SJCRH30 (cell line): Measurements from ENCODE around the gene KPNA5. TPM values are rescaled to one million over a fixed set of nuclear protein-coding genes. Genes with fewer than 3 reads are reported as not detected.
"Not testable (repeated sequence)": the region's sequence is repeated elsewhere in the genome, so short reads cannot be mapped to it uniquely, and the experiment has no call there.

ENCODE experiments used
- DNase-seq, 2 experiments: peaks; one replicate each; pipeline ENCODE4 v3.0.0-alpha.2; 2015 to 2020
- H3K27ac ChIP-seq: fragments of 250-450 bp; sonication (Bioruptor Pico); 2 replicates; pipeline ENCODE4 v1.5.1; 2020; ENCODE audit warnings: mild to moderate bottlenecking, moderate library complexity
- H3K27me3 ChIP-seq: fragments of 250-450 bp; sonication (Bioruptor Pico); 2 replicates; pipeline ENCODE4 v1.5.1; 2020; ENCODE audit warnings: mild to moderate bottlenecking, moderate library complexity
- H3K36me3 ChIP-seq: fragments of 250-450 bp; sonication (Bioruptor Pico); 2 replicates; pipeline ENCODE4 v1.5.1; 2020; ENCODE audit warnings: mild to moderate bottlenecking, moderate library complexity
- H3K4me1 ChIP-seq: fragments of 250-450 bp; sonication (Bioruptor Pico); 2 replicates; pipeline ENCODE4 v1.5.1; 2020; ENCODE audit warnings: mild to moderate bottlenecking, moderate library complexity
- H3K4me3 ChIP-seq: fragments of 250-450 bp; sonication (Bioruptor Pico); 2 replicates; pipeline ENCODE4 v1.5.1; 2020; ENCODE audit warnings: mild to moderate bottlenecking, moderate library complexity
- H3K9me3 ChIP-seq: fragments of 250-450 bp; sonication (Bioruptor Pico); replicated peaks from 2 replicates; pipeline ENCODE4 v1.5.1; 2020; ENCODE audit warnings: mild to moderate bottlenecking, moderate library complexity
- total RNA-seq: library from RNA; depleted of rRNA; stranded (reverse); fragments of >200 nt; shearing (Covaris generic); gene quantifications from 2 replicates; pipeline ENCODE4 v1.2.3, GENCODE V29; 2014

Gene KPNA5
- total RNA-seq, 1 experiment from 2014 or later: 11.9 TPM

DNA sequence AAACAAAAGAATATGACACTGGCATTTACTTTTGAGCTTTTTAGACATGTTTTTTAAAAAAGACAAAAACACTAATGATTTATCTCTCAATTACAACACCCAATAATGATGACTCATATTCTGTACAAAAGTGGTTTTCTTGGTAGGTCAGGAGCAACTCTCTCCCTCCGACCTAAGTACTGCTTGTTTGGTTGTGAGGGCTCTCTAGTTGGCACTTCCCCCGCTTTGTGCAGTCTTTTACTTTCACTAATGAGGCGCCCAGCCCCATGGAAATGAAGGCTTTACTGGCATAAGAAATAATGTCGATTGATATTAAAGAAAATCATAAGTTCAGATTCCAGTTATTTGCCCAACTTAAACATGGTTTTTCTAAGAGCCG is 1.3 kb downstream of the KPNA5 start:
- Histone ChIP-seq H3K4me1 (peaks cover 11% of the 10 kb centered on the region; the same call in 1 of the 2 replicates), H3K4me3 (no peak overlapping the region), H3K27me3 (no peaks in the 10 kb centered on the region), H3K27ac (no peak overlapping the region), H3K9me3 (no peaks in the 10 kb centered on the region), H3K36me3 (no peaks in the 10 kb centered on the region)
- DNase-seq: no peak

DNA sequence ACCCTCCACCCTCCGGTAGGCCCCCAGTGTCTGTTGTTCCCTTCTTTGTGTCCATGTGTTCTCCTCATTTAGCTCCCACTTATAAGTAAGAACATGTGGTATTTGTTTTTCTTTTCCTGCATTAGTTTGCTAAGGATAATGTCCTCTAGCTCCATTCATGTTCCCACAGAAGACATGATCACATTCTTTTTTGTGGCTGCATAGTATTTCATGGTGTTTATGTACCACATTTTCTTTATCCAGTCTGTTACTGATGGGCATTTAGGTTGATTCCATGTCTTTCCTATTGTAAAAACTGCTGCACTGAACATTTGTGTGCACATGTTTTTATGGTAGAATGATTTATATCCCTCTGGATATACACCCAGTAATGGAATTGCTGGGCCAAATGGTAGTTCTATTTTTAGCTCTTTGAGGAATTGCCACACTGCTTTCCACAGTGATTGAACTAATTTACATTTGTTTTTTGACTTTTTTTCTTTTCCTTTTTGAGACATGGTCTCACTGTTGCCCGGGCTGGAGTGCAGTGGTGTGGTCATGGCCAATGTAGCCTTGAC is 4.5 kb downstream of the KPNA5 start:
- Histone ChIP-seq H3K4me3 (no peak overlapping the region), H3K9me3 (no peaks in the 10 kb centered on the region), H3K36me3 (peaks cover 3% of the 10 kb centered on the region; the same call in 1 of the 2 replicates), H3K4me1 (0 out of 2 replicates have a peak, but pooled peaks cover 5% of the 10 kb centered on the region), H3K27ac (no peak overlapping the region), H3K27me3 (no peaks in the 10 kb centered on the region)
- DNase-seq: no peak

DNA sequence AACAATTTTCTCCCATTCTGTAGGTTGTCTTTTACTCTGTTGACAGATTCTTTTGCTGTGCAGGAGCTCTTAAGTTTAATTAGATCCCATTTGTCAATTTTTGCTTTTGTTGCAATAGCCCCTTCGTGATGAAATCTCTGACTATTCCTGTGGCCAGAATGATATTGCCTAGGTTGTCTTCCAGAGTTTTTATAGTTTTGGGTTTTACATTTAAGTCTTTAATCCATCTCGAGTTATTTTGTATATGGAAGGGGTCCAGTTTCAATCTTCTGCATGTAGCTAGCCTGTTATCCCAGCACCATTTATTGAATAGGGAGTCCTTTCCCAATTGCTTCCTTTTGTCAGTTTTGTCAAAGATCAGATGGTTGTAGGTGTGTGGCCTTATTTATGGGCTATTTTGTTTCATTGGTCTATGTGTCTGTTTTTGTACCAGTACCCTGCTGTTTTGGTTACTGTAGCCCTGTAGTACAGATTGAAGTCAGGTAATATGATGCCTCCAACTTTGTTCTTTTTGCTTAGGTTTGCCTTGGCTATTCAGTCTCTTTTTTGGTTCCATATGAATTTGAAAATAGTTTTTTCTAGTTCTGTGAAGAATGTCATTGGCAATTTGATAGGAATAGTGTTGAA is 5.6 kb downstream of the KPNA5 start:
- DNase-seq, H3K4me1 ChIP-seq, H3K27me3 ChIP-seq, H3K9me3 ChIP-seq, H3K4me3 ChIP-seq, H3K27ac ChIP-seq, H3K36me3 ChIP-seq: not testable (repeated sequence)

DNA sequence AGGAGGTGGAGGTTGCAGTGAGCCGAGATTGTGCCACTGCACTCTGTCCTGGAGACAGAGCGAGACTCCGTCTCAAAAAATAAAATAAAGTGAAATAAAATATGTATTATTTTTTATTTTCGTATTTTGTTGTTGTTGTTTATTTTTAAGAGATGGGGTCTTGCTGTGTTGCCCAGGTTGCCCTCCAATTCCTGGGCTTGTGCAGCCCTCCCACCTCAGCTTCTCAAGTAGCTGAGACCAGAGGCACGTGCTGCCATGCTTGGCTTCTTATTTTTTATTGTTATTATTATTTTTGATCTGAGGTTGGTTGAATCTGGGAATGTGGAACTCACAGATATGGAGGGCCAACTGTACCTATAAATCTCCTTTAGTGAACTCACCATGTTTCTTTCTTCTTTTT is 10.1 kb downstream of the KPNA5 start:
- DNase-seq: no peak

DNA sequence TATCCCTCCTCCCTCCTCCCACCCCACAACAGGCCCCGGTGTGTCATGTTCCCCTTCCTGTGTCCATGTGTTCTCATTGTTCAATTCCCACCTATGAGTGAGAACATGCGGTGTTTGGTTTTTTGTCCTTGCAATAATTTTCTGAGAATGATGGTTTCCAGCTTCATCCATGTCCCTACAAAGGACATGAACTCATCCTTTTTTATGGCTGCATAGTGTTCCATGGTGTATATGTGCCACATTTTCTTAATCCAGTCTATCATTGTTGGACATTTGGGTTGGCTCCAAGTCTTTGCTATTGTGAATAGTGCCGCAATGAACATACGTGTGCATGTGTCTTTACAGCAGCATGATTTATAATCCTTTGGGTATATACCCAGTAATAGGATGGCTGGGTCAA is 11.9 kb downstream of the KPNA5 start:
- not testable (repeated sequence) for H3K9me3 ChIP-seq, H3K4me3 ChIP-seq, DNase-seq, H3K27ac ChIP-seq, H3K27me3 ChIP-seq, H3K4me1 ChIP-seq
- peaks cover 14% of the 10 kb centered on the region for H3K36me3 ChIP-seq

More for the DNA sequence above, 10.1 kb downstream of the KPNA5 start:
- no peaks in the 10 kb centered on the region for H3K27me3 ChIP-seq
- no peak overlapping the region for H3K27ac ChIP-seq
- no peak overlapping the region for H3K4me3 ChIP-seq
- H3K9me3 ChIP-seq: 0 out of 2 replicates have a peak, but pooled peaks cover 5% of the 10 kb centered on the region
- peaks cover 10% of the 10 kb centered on the region for H3K36me3 ChIP-seq
- H3K4me1 ChIP-seq: 0 out of 2 replicates have a peak, but pooled peaks cover 5% of the 10 kb centered on the region

DNA sequence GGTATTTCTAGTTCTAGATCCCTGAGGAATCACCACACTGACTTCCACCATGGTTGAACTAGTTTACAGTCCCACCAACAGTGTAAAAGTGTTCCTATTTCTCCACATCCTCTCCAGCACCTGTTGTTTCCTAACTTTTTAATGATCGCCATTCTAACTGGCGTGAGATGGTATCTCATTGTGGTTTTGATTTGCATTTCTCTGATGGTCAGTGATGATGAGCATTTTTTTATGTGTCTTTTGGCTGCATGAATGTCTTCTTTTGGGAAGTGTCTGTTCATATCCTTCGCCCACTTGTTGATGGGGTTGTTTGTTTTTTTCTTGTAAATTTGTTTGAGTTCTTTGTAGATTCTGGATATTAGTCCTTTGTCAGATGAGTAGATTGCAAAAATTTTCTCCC is 12.3 kb downstream of the KPNA5 start:
- H3K4me3 ChIP-seq: not testable (repeated sequence)
- peaks cover 14% of the 10 kb centered on the region for H3K36me3 ChIP-seq

DNA sequence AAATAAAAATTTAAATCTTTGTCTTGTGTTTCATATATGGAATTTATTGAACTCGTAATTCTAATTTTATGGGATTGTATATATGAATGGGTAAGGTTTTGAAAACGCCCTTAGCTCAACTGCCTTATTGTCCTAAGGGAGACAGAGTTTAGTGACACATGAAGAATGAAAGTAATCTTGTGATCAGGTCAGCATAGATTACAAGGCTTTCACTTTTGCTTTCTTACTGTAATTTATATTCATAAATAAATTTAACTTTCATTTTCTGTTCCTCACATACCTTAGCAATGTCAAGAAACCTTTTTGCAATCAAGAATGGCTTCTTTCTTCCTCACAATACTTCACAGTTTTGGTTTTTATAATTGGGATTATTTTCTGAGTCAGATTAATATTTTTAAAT is 14.4 kb downstream of the KPNA5 start:
- DNase-seq: no peak
- Histone ChIP-seq H3K4me1 (no peaks in the 10 kb centered on the region), H3K4me3 (no peak overlapping the region), H3K9me3 (0 out of 2 replicates have a peak, but pooled peaks cover 5% of the 10 kb centered on the region), H3K27ac (no peak overlapping the region), H3K36me3 (peaks cover 11% of the 10 kb centered on the region), H3K27me3 (no peaks in the 10 kb centered on the region)

More for the DNA sequence above, 12.3 kb downstream of the KPNA5 start:
- not testable (repeated sequence) for H3K4me1 ChIP-seq, H3K27me3 ChIP-seq, H3K9me3 ChIP-seq, H3K27ac ChIP-seq, DNase-seq

DNA sequence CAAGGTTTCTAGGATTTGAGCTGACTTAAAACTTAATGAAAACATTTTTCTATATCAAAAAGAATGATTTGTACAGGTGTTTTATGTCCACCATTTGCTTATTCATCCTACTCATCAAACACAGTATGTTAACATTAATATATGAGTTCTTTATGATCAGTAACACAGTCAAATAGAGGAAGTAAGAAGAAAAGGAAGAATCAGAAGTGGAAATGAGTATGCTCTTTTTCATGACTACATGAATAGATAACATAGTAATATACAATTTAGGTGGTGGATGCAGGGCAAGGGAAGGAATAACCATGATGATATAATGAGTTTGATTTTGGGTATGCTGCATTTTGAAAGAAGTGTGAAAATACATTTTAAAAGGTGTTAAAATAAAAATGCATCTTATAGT is 16.5 kb downstream of the KPNA5 start:
- Histone ChIP-seq H3K27ac (no peak overlapping the region), H3K4me3 (no peak overlapping the region), H3K27me3 (no peaks in the 10 kb centered on the region), H3K4me1 (no peaks in the 10 kb centered on the region), H3K9me3 (0 out of 2 replicates have a peak, but pooled peaks cover 5% of the 10 kb centered on the region), H3K36me3 (peaks cover 7% of the 10 kb centered on the region)
- no peak for DNase-seq

DNA sequence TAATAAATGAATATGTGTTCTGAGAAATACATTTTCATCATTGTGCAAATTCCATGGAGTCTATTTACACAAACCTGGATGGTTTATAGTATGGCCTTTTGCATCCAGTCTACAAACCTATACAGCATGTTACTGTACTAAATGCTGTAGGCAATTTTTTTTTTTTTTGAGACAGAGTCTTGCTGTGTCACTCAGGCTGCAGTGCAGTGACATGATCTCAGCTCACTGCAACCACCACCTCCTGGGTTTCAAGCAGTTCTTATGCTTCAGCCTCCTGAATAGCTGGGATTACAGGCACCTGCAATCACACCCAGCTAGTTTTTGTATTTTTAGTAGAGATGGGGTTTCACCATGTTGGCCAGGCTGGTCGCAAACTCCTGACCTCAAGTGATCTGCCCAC is 22.9 kb downstream of the KPNA5 start:
- H3K36me3 ChIP-seq: peaks cover 30% of the 10 kb centered on the region
- H3K9me3 ChIP-seq, H3K4me3 ChIP-seq, H3K27me3 ChIP-seq, H3K4me1 ChIP-seq, DNase-seq, H3K27ac ChIP-seq: not testable (repeated sequence)

DNA sequence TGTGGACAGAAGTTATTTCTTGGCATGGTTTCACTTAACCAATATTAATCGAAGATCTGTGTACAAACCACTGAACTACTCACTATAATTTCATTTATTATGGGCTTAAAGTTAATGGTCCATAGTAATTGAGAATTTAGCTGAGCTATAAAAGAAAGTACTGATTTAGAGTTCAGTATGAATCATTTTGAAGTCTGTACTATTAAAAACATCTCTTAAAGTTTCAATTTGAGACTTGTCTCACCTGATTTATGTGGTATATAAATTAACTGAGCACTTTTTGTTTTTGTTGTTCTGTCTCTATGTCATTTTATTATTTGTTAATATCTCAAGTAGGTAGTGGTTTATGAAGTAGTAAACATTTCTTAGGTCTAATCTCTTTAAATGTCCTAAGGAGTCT is 24.9 kb downstream of the KPNA5 start:
- Histone ChIP-seq H3K36me3 (peaks cover 36% of the 10 kb centered on the region), H3K27me3 (no peaks in the 10 kb centered on the region), H3K4me1 (no peaks in the 10 kb centered on the region), H3K4me3 (no peak overlapping the region), H3K27ac (no peak overlapping the region), H3K9me3 (no peaks in the 10 kb centered on the region)
- no peak for DNase-seq

DNA sequence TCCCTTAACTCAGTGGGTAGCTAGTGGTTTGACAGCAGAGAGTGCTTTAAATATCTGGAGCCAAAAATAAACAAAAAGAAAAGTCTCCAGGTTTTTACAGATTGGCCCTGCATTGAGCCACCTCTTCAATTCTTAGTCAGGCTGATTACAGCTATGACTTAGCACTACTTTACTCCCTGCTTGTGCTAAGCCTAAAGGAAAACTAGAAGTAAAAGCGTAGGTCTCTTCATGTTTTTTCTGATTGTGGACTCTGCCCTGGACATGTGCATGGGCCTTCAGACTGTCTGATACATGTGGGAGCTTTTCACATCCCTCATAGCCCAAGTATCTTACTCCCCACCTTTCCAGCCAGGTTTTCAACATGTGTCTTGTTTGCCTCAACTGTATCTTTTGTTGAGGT is 33.3 kb downstream of the KPNA5 start:
- peaks cover 26% of the 10 kb centered on the region for H3K36me3 ChIP-seq
- no peak for DNase-seq
- no peaks in the 10 kb centered on the region for H3K4me1 ChIP-seq
- H3K27me3 ChIP-seq: no peaks in the 10 kb centered on the region
- no peaks in the 10 kb centered on the region for H3K9me3 ChIP-seq
- H3K27ac ChIP-seq: no peak overlapping the region
- H3K4me3 ChIP-seq: no peak overlapping the region

DNA sequence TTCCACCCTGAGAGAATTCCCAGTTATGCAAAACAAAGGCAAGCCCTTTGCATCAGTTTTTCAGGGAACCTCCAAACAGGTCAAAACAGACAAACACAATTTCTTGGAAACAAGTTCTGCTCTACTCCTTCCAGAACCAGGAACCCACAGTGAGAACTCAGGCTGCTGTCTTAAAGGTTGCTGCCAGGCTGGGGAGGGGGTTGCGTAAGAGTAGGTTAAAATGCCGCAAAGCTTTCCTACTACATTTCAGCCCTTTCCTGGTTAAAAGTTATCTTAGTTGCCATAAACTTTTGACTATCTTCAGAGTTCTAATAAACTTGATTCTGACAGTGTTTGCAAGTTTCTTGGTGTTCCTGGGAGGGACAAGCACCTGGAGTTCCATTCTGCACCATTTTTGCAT is 33.8 kb downstream of the KPNA5 start:
- Histone ChIP-seq H3K4me3 (no peak overlapping the region), H3K27me3 (no peaks in the 10 kb centered on the region), H3K9me3 (no peaks in the 10 kb centered on the region), H3K36me3 (peaks cover 26% of the 10 kb centered on the region), H3K27ac (no peak overlapping the region), H3K4me1 (no peaks in the 10 kb centered on the region)
- DNase-seq: no peak

DNA sequence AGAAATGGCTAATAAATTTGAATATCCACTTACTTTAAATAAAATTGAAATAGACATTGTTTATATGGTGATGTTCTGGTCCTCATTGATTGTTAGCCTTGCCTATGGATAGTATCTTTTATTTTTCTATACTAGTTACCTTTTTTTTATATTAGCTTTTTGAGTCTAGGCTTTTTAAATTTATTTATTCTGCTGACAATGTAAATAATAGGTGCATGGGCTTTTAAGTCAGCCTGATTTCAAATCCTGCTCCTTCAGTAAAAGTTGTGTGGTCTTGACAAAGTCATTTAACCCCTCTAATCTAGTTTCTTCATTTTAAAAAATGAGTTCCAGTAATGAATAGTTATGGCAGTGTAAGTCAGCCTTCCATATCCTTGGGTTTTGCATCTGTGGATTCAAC is 45.9 kb downstream of the KPNA5 start:
- H3K27me3 ChIP-seq: no peaks in the 10 kb centered on the region
- H3K9me3 ChIP-seq: no peaks in the 10 kb centered on the region
- H3K27ac ChIP-seq: no peak overlapping the region
- H3K36me3 ChIP-seq: peaks cover 40% of the 10 kb centered on the region
- no peaks in the 10 kb centered on the region for H3K4me1 ChIP-seq
- no peak for DNase-seq
- H3K4me3 ChIP-seq: no peak overlapping the region

DNA sequence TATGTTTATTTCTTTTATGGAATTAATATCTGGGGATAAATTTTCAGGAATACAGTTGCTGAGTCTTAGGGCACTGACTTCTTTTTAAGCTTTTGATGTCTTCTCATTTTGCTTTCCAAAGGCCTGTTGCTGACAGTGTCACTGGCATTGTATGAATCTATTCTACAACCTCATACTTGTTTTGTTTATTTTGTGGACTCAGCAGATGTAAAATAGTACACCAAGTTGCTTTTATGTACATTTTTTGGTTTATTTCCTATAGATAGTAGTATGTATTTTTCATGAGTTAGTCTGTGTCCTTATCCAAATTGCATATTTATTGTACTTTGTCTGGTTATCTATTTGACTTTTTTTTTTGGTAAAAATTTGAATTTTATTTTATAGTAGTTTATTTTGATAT is 49.5 kb downstream of the KPNA5 start:
- Histone ChIP-seq H3K4me1 (no peaks in the 10 kb centered on the region), H3K27ac (no peak overlapping the region)

DNA sequence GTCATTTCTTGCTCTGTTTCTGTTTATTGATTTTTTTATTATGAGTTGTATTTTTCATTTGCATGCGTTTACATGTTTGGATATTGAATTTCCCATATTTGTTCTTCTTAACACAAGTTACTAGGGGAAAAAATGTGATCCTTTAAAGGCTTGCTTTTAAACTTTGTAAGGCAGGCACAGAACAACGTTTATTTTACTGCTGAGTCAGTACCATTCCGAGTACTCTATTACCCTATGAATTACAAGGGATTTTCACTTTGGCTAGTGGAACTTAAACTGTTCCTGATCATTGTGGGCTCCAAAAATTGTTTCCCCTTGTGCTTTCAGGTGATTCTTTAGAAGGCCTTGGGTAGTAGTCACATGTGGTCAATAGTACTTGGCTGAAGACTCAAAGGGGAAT is 56.0 kb downstream of the KPNA5 start:
- Histone ChIP-seq H3K36me3 (peaks cover 6% of the 10 kb centered on the region; the same call in 1 of the 2 replicates), H3K27me3 (no peaks in the 10 kb centered on the region), H3K27ac (no peak overlapping the region), H3K4me3 (no peak overlapping the region), H3K9me3 (no peaks in the 10 kb centered on the region; the same call in 1 of the 2 replicates), H3K4me1 (no peaks in the 10 kb centered on the region)
- no peak for DNase-seq

More for the DNA sequence above, 49.5 kb downstream of the KPNA5 start:
- no peak for DNase-seq
- H3K9me3 ChIP-seq: no peaks in the 10 kb centered on the region
- H3K27me3 ChIP-seq: no peaks in the 10 kb centered on the region
- peaks cover 23% of the 10 kb centered on the region for H3K36me3 ChIP-seq
- H3K4me3 ChIP-seq: no peak overlapping the region

DNA sequence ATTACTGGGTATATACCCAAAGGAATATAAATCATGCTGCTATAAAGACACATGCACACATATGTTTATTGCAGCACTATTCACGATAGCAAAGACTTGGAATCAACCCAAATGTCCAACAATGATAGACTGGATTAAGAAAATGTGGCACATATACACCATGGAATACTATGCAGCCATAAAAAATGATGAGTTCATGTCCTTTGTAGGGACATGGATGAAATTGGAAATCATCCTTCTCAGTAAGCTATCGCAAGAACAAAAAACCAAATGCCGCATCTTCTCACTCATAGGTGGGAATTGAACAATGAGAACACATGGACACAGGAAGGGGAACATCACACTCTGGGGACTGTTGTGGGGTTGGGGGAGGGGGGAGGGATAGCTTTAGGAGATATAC is 59.5 kb downstream of the KPNA5 start:
- not testable (repeated sequence) for H3K27ac ChIP-seq, H3K9me3 ChIP-seq, H3K4me1 ChIP-seq, H3K36me3 ChIP-seq, H3K4me3 ChIP-seq, DNase-seq, H3K27me3 ChIP-seq
